Subcutaneous abdominal adipose tissue (tissue), 5 donors: Measurements from ENCODE around the gene C20orf202.

Experiments
- H3K27ac ChIP-seq: one replicate; pipeline ENCODE4 v1.7.0; 2013; ENCODE audit warnings: low read depth, mild to moderate bottlenecking, inconsistent platforms, low read length, moderate library complexity
- H3K27me3 ChIP-seq, 5 donors: one replicate each; pipeline ENCODE4 v1.7.0; 2013; ENCODE audit warnings: low read length in 5 of 5, inconsistent platforms in 1 of 5; ENCODE audit not compliant: control insufficient read depth in 5 of 5, insufficient read depth in 4 of 5
- H3K36me3 ChIP-seq, 5 donors: one replicate each; pipeline ENCODE4 v1.7.0; 2013; ENCODE audit warnings: low read length in 5 of 5; ENCODE audit not compliant: control insufficient read depth in 5 of 5, insufficient read depth in 5 of 5
- H3K4me1 ChIP-seq, 5 donors: one replicate each; pipeline ENCODE4 v1.7.0; 2013; ENCODE audit warnings: low read length in 5 of 5, mild to moderate bottlenecking in 3 of 5, moderate library complexity in 1 of 5; ENCODE audit not compliant: control insufficient read depth in 5 of 5, insufficient read depth in 5 of 5
- H3K4me3 ChIP-seq, 5 donors: one replicate each; pipeline ENCODE4 v1.7.0; 2013; ENCODE audit warnings: low read length in 5 of 5, low read depth in 1 of 5
- H3K9ac ChIP-seq, 5 donors: one replicate each; pipeline ENCODE4 v1.7.0; 2013; ENCODE audit warnings: low read length in 5 of 5, mild to moderate bottlenecking in 4 of 5, moderate library complexity in 3 of 5
- H3K9me3 ChIP-seq, 5 donors: one replicate each; pipeline ENCODE4 v1.7.0; 2013; ENCODE audit warnings: low read length in 5 of 5; ENCODE audit not compliant: control insufficient read depth in 5 of 5
- donor health status: healthy.
- donor health status: healthy.
- donor health status: healthy.
- donor health status: healthy.
- donor health status: healthy.

C20orf202 gene

GRCh38 chr20:1189827-1190226, 13.4 kb upstream of the C20orf202 start:
- Histone ChIP-seq H3K4me3 (no peak overlapping the region), H3K27me3 (peaks cover under 1 to 13% (median 8%) of the 10 kb centered on the region in 5 donors), H3K4me1 (peaks cover 0 to 12% (median 6%) of the 10 kb centered on the region in 5 donors), H3K9me3 (no peaks in the 10 kb centered on the region), H3K27ac (no peak overlapping the region), H3K36me3 (no peaks in the 10 kb centered on the region), H3K9ac (no peak overlapping the region)

- peaks cover 0 to 10% (median 8%) of the 10 kb centered on the region in 5 donors for H3K27me3 ChIP-seq
- no peak overlapping the region for H3K4me3 ChIP-seq
- H3K9ac ChIP-seq = no peak overlapping the region
- peaks cover 0 to 10% (median 3%) of the 10 kb centered on the region in 5 donors for H3K4me1 ChIP-seq
- no peak overlapping the region for H3K27ac ChIP-seq
- no peaks in the 10 kb centered on the region for H3K36me3 ChIP-seq
- H3K9me3 ChIP-seq = no peaks in the 10 kb centered on the region
Measured at GRCh38 chr20:1190847-1191246, 12.4 kb upstream of the C20orf202 start.

- Histone ChIP-seq H3K27me3 (peaks cover 0 to 6% (median 5%) of the 10 kb centered on the region in 5 donors), H3K27ac (no peak overlapping the region), H3K9me3 (peaks cover 0 to 2% (median 0%) of the 10 kb centered on the region in 5 donors), H3K4me3 (no peak overlapping the region), H3K36me3 (no peaks in the 10 kb centered on the region), H3K4me1 (peaks cover 0 to 6% (median 0%) of the 10 kb centered on the region in 5 donors), H3K9ac (no peak overlapping the region)
Measured at GRCh38 chr20:1191299-1191698, 12.0 kb upstream of the C20orf202 start.

GRCh38 chr20:1195226-1195625, 8.0 kb upstream of the C20orf202 start:
- Histone ChIP-seq H3K9ac (no peak overlapping the region), H3K27ac (no peak overlapping the region), H3K9me3 (peaks cover 0 to 7% (median 0%) of the 10 kb centered on the region in 5 donors), H3K27me3 (no peaks in the 10 kb centered on the region), H3K36me3 (no peaks in the 10 kb centered on the region), H3K4me3 (no peak overlapping the region), H3K4me1 (peaks cover 0 to 5% (median 0%) of the 10 kb centered on the region in 5 donors)

- Histone ChIP-seq H3K9me3 (peaks cover 0 to 7% (median 0%) of the 10 kb centered on the region in 5 donors), H3K27ac (no peak overlapping the region), H3K9ac (no peak overlapping the region), H3K4me3 (no peak overlapping the region), H3K27me3 (no peaks in the 10 kb centered on the region), H3K36me3 (no peaks in the 10 kb centered on the region), H3K4me1 (peaks cover 0 to 7% (median 0%) of the 10 kb centered on the region in 5 donors)
Measured at GRCh38 chr20:1196634-1197033, 6.6 kb upstream of the C20orf202 start.

- no peak overlapping the region for H3K9ac ChIP-seq
- no peak overlapping the region for H3K4me3 ChIP-seq
- no peak overlapping the region for H3K27ac ChIP-seq
- no peaks in the 10 kb centered on the region for H3K36me3 ChIP-seq
- peaks cover 0 to 7% (median 0%) of the 10 kb centered on the region in 5 donors for H3K4me1 ChIP-seq
- peaks cover 0 to 7% (median 0%) of the 10 kb centered on the region in 5 donors for H3K9me3 ChIP-seq
- H3K27me3 ChIP-seq = no peaks in the 10 kb centered on the region
Measured at GRCh38 chr20:1197801-1198200, 5.5 kb upstream of the C20orf202 start.

GRCh38 chr20:1198751-1199150, 4.5 kb upstream of the C20orf202 start:
- Histone ChIP-seq H3K4me3 (no peak overlapping the region), H3K9me3 (peaks cover 0 to 7% (median 0%) of the 10 kb centered on the region in 5 donors), H3K4me1 (peaks cover 0 to 11% (median 0%) of the 10 kb centered on the region in 5 donors), H3K27me3 (no peaks in the 10 kb centered on the region), H3K9ac (no peak overlapping the region), H3K36me3 (no peaks in the 10 kb centered on the region), H3K27ac (no peak overlapping the region)

GRCh38 chr20:1199212-1199873, 3.9 kb upstream of the C20orf202 start:
- Histone ChIP-seq H3K36me3 (no peaks in the 10 kb centered on the region), H3K4me1 (peaks cover 0 to 17% (median 3%) of the 10 kb centered on the region in 5 donors), H3K4me3 (no peak overlapping the region), H3K9me3 (peaks cover 0 to 7% (median 0%) of the 10 kb centered on the region in 5 donors), H3K9ac (no peak overlapping the region), H3K27me3 (no peaks in the 10 kb centered on the region), H3K27ac (no peak overlapping the region)

GRCh38 chr20:1199964-1200363, 3.3 kb upstream of the C20orf202 start:
- H3K9me3 ChIP-seq = peaks cover 0 to 7% (median 0%) of the 10 kb centered on the region in 5 donors
- H3K4me1 ChIP-seq = peaks cover 0 to 18% (median 3%) of the 10 kb centered on the region in 5 donors
- no peaks in the 10 kb centered on the region for H3K27me3 ChIP-seq
- no peak overlapping the region for H3K9ac ChIP-seq
- no peak overlapping the region for H3K27ac ChIP-seq
- no peaks in the 10 kb centered on the region for H3K36me3 ChIP-seq
- H3K4me3 ChIP-seq = no peak overlapping the region

- Histone ChIP-seq H3K36me3 (no peaks in the 10 kb centered on the region), H3K4me3 (no peak overlapping the region), H3K4me1 (peaks cover 0 to 18% (median 3%) of the 10 kb centered on the region in 5 donors), H3K9me3 (no peaks in the 10 kb centered on the region), H3K27me3 (no peaks in the 10 kb centered on the region), H3K27ac (no peak overlapping the region), H3K9ac (no peak overlapping the region)
Measured at GRCh38 chr20:1203630-1204029, 376 bp downstream of the C20orf202 start.
